Endothelial cell of umbilical vein (primary cell): ENCODE results near the gene RALB. TPM values are rescaled to one million over a fixed set of nuclear protein-coding genes. Genes with fewer than 3 reads are reported as not detected.

Experiments
- BruUV-seq: library from RNA; stranded (reverse); fragments of 400-500 nt; replicated peaks from 2 replicates; lab custom pipeline; 2021; lab: Mats Ljungman, UMichigan
- CTCF ChIA-PET: fragments of 300-600, 350-600 bp; sonication (Branson Sonifier 250); formaldehyde crosslinking; loops from one replicate; lab custom pipeline; 2021; ENCODE audit warnings: antibody characterized with exemption, inconsistent platforms; lab: Charles Lee
- POLR2A ChIA-PET: fragments of 300-600, 350-600 bp; sonication (Branson Sonifier 250); formaldehyde crosslinking; loops from one replicate; lab custom pipeline; 2021; ENCODE audit warnings: antibody characterized with exemption, inconsistent platforms; lab: Charles Lee
- DNase-seq: peaks from one replicate; pipeline ENCODE4 v3.0.0-alpha.2; 2011; ENCODE audit warnings: low read depth, low spot score
- FAIRE-seq: peaks from 2 replicates; lab custom pipeline; 2011; peaks lifted over from hg19 to GRCh38; lab: Jason Lieb, UNC
- H2AFZ ChIP-seq: 2 replicates; pipeline ENCODE4 v1.6.0; 2012; ENCODE audit warnings: low read depth, low read length, control low read depth, inconsistent platforms
- H3K27ac ChIP-seq: 2 replicates; pipeline ENCODE4 v1.5.1; 2011; ENCODE audit warnings: low read depth, mild to moderate bottlenecking, control low read depth, low read length, moderate library complexity; ENCODE audit not compliant: insufficient read depth
- H3K27me3 ChIP-seq, 2 experiments: 2 replicates each; pipeline versions ENCODE4 v1.6.0 to v1.6.1; 2011; ENCODE audit warnings: low read length in 2 of 2, mixed read lengths in 1 of 2; ENCODE audit not compliant: control insufficient read depth in 2 of 2, insufficient read depth in 2 of 2
- H3K36me3 ChIP-seq, 2 experiments: 2 replicates in 1 of 2; 3 replicates in 1 of 2; pipeline ENCODE4 v1.5.1; 2011; ENCODE audit warnings: low read length in 2 of 2, mild to moderate bottlenecking in 1 of 2, moderate library complexity in 1 of 2; ENCODE audit not compliant: control insufficient read depth in 2 of 2, insufficient read depth in 2 of 2; ENCODE audit errors: extremely low read depth in 1 of 2
- H3K4me1 ChIP-seq: 3 replicates; pipeline ENCODE4 v1.5.1; 2011; ENCODE audit warnings: mild to moderate bottlenecking, low read length; ENCODE audit not compliant: control insufficient read depth, insufficient read depth; ENCODE audit errors: extremely low read depth
- H3K4me2 ChIP-seq: 2 replicates; pipeline ENCODE4 v1.6.1; 2011; ENCODE audit warnings: low read length, control low read depth, mixed read lengths; ENCODE audit not compliant: insufficient read depth
- H3K4me3 ChIP-seq, 3 experiments: fragments of 200-600 bp in 1 of 3; sonication (generic), shearing (Covaris generic) in 1 of 3; replicated peaks in 1 of 3; 2 replicates each; pipeline ENCODE4 v1.5.1; 2011 to 2016; ENCODE audit warnings: control low read depth in 3 of 3, low read length in 3 of 3, mild to moderate bottlenecking in 2 of 3, inconsistent platforms in 1 of 3, low read depth in 1 of 3, moderate library complexity in 1 of 3; ENCODE audit not compliant: insufficient read depth in 1 of 3
- H3K79me2 ChIP-seq: 2 replicates; pipeline ENCODE4 v1.6.0; 2012; ENCODE audit warnings: low read length, inconsistent platforms; ENCODE audit not compliant: control insufficient read depth, insufficient read depth
- H3K9ac ChIP-seq: replicated peaks from 2 replicates; pipeline ENCODE3; 2011; ENCODE audit warnings: low read length, control low read depth; ENCODE audit not compliant: insufficient read depth; ENCODE audit errors: extremely low read depth
- H3K9me1 ChIP-seq: replicated peaks from 3 replicates; pipeline ENCODE4 v1.6.0; 2011; ENCODE audit warnings: mild to moderate bottlenecking, low read length; ENCODE audit not compliant: control insufficient read depth, insufficient read depth; ENCODE audit errors: extremely low read depth
- H3K9me3 ChIP-seq: replicated peaks from 2 replicates; pipeline ENCODE4 v1.5.1; 2012; ENCODE audit warnings: low read length, inconsistent platforms; ENCODE audit not compliant: control insufficient read depth, insufficient read depth
- H4K20me1 ChIP-seq: replicated peaks from 2 replicates; pipeline ENCODE3; 2011; ENCODE audit warnings: mild to moderate bottlenecking, low read length; ENCODE audit not compliant: control insufficient read depth, insufficient read depth; ENCODE audit errors: extremely low read depth
- CTCF ChIP-seq, 2 donors: IDR thresholded peaks; 1 replicate in 1 of 2; 2 replicates in 1 of 2; pipeline ENCODE4 v1.5.1; 2011; ENCODE audit warnings: low read length in 2 of 2, mild to moderate bottlenecking in 2 of 2, moderate library complexity in 2 of 2, control low read depth in 1 of 2, inconsistent platforms in 1 of 2, low read depth in 1 of 2; ENCODE audit not compliant: insufficient read depth in 1 of 2; ENCODE audit errors: extremely low read depth in 1 of 2
- EZH2 ChIP-seq: IDR thresholded peaks from 2 replicates; pipeline ENCODE4 v1.6.1; 2012; ENCODE audit warnings: borderline replicate concordance, low read depth, mild to moderate bottlenecking, moderate library complexity, low read length, inconsistent platforms; ENCODE audit not compliant: severe bottlenecking
- GATA2 ChIP-seq: IDR thresholded peaks from 2 replicates; pipeline ENCODE4 v1.7.0; 2011; ENCODE audit warnings: low read depth, mild to moderate bottlenecking, moderate library complexity, mixed read lengths, low read length; ENCODE audit not compliant: insufficient read length, insufficient read depth
- JUN ChIP-seq: IDR thresholded peaks from 2 replicates; pipeline ENCODE4 v1.6.1; 2011; ENCODE audit warnings: borderline replicate concordance, low read depth; ENCODE audit not compliant: insufficient read length, insufficient read depth
- POLR2A ChIP-seq: IDR thresholded peaks from 2 replicates; pipeline ENCODE4 v1.6.1; 2012; ENCODE audit warnings: low read depth, mild to moderate bottlenecking, control low read depth, low read length
- dilution Hi-C: fragments of 300-500 bp; cut with MboI; formaldehyde crosslinking; loops from one replicate; pipeline ENCODE4 v1.15.0; 2019; ENCODE audit warnings: low sequenced_read_pairs; ENCODE audit not compliant: extremely low pct_ligation_motif_present
- intact Hi-C: fragments of 100-400 bp; cut with micrococcal nuclease; formaldehyde crosslinking; loops from one replicate; pipeline ENCODE4 v1.10.0; 2022
- polyA plus RNA-seq, 4 experiments: library from polyadenylated mRNA; depleted of rRNA in 3 of 4; stranded (reverse) in 3 of 4; unstranded in 1 of 4; fragments of >200 nt; gene quantifications; 2 replicates each; pipeline versions ENCODE4 v1.2.1 to v1.2.3, GENCODE V29; 2011 to 2012; ENCODE audit warnings: missing spikeins in 1 of 4
- total RNA-seq: library from RNA; stranded (reverse); gene quantifications from 2 replicates; pipeline ENCODE4 v1.2.3, GENCODE V29; 2021
- TF ChIP-seq, protein P1 (sequence below): IDR thresholded peaks from 2 replicates; pipeline ENCODE4 v1.6.1; 2011; ENCODE audit not compliant: insufficient read depth, insufficient read length

RALB gene
- total and polyA plus RNA-seq, 2 donors (not counting 3 experiments of a cell fraction or from before 2014, with no cell fraction given) = 105 to 115 TPM

GRCh38 chr2:120221616-120222015, 31.0 kb upstream of the RALB start:
- intact Hi-C loops (loop anchor here (5.0 kb wide), 2 partner anchors 46 to 71 kb away; no protein-coding TSS in a partner anchor), dilution Hi-C loops (no loop called here)
- H3K36me3 ChIP-seq = peaks cover 0 to 5% of the 10 kb centered on the region in 2 experiments
- BruUV-seq = TSS peak; percentile 35
- CTCF ChIA-PET = interaction anchor here (1.4 kb wide), 1 partner anchor 91 kb away, joined by 3 read pairs; no protein-coding TSS in a partner anchor
- TF ChIP-seq, protein P1, sequence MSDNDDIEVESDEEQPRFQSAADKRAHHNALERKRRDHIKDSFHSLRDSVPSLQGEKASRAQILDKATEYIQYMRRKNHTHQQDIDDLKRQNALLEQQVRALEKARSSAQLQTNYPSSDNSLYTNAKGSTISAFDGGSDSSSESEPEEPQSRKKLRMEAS = no peak
- no peak for TF ChIP-seq EZH2
- peaks cover 17% of the 10 kb centered on the region for H3K4me1 ChIP-seq
- POLR2A ChIA-PET = no interaction called here
- H3K9ac ChIP-seq = no peak overlapping the region
- FAIRE-seq = no peak
- no peak overlapping the region for H3K27ac ChIP-seq
- H3K79me2 ChIP-seq = peaks cover 11% of the 10 kb centered on the region
- H3K4me3 ChIP-seq = no peak overlapping the region
- DNase-seq = no peak
- no peaks in the 10 kb centered on the region for H3K9me3 ChIP-seq
- no peaks in the 10 kb centered on the region for H4K20me1 ChIP-seq
- H2AFZ ChIP-seq = no peak overlapping the region
- H3K9me1 ChIP-seq = no peaks in the 10 kb centered on the region
- H3K4me2 ChIP-seq = peak overlapping the region; percentile 8
- no peaks in the 10 kb centered on the region for H3K27me3 ChIP-seq

DNA sequence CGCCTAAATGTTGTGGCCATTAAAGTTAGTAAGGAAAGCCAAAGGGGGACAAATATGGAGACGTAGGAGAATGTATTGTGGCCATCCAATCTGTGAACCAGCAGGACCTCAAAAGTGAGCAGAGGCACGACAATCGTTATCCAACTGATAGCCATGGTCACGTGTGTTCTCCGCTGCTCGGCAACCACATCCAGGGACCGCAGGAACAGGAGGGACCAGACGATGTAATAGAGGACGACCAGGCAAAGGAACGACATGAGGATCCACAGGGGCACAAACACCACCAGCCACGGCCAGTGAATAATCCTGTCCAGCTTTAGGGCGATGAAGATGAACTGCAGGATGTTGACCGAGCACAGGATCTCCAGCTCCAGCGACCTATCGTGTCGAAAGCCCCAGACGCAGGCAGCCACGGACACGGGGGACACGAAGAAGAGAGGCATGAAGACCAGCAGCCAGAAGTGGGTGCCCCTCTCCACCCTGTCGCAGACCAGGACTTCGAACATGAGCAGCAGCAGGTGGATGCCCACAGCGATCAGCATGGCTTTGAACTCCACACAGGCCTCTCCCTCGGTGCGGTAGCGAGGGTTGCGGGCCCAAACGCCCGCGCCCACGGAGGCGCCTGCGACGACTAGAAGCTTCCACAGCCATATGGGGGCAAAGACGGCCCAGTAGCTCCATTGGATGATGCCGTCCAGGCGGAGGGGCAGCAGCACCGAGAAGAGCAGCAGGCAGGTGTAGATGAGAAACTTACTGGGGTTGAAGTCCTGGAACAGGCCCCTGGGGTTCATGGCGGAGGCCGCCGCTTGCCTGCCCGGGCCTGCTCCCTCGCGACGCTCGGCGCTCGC, 30.2 kb upstream of the RALB start:
- Histone ChIP-seq H4K20me1 (no peaks in the 10 kb centered on the region), H3K27me3 (no peaks in the 10 kb centered on the region), H3K9me3 (no peaks in the 10 kb centered on the region), H3K4me2 (no peak overlapping the region), H3K36me3 (peaks cover 0 to 5% of the 10 kb centered on the region in 2 experiments), H3K79me2 (peaks cover 11% of the 10 kb centered on the region), H3K9me1 (no peaks in the 10 kb centered on the region), H3K4me3 (peak overlapping the region in 1 of 3 experiments; percentile 61), H3K27ac (peak overlapping the region; percentile 78), H3K9ac (no peak overlapping the region), H3K4me1 (peaks cover 17% of the 10 kb centered on the region), H2AFZ (peak overlapping the region; percentile 85)
- dilution Hi-C loops = no loop called here
- intact Hi-C loops = loop anchor here (1.0 to 5.0 kb wide), 5 partner anchors 17 to 91 kb away; partner anchors contain the start of gene RALB
- peak; percentile 47 for FAIRE-seq
- TF ChIP-seq, protein P1 = no peak
- no peak for TF ChIP-seq JUN
- no peak for TF ChIP-seq GATA2
- TF ChIP-seq CTCF (IDR thresholded peaks at IDR 0.05; ENCODE audit: extremely low read depth in 1 of 2, insufficient read depth in 1 of 2, low read depth in 1 of 2, low read length in 2 of 2) = no peak
- TF ChIP-seq POLR2A = no peak
- DNase-seq = no peak
- BruUV-seq = no TSS peak
- ChIA-PET CTCF (interaction anchor here (0.7 to 3.1 kb wide), 13 partner anchors 8 to 519 kb away, joined by 3 to 18 read pairs (median 5); partner anchors contain the start of gene RALB), POLR2A (interaction anchor here (0.7 to 1.9 kb wide), 6 partner anchors 10 to 1346 kb away, joined by 3 to 15 read pairs (median 4); partner anchors contain the start of gene RALB)
